Thyroid gland (tissue), 4 donors: Measurements from ENCODE around the gene ZNRF1.

Experiments
- CTCF ChIP-seq, 6 experiments: fragments of 200-600 bp in 3 of 6; fragments of 450-650 bp in 3 of 6; sonication (generic) in 3 of 6; IDR thresholded peaks; one replicate each; pipeline ENCODE4 v1.5.1; 2016 to 2019; ENCODE audit warnings: antibody characterized with exemption in 6 of 6, mild to moderate bottlenecking in 2 of 6, inconsistent platforms in 1 of 6, moderate library complexity in 1 of 6
- POLR2A ChIP-seq, 2 donors: fragments of 450-650 bp; IDR thresholded peaks; one replicate each; pipeline ENCODE4 v1.6.1; 2017; ENCODE audit warnings: antibody characterized with exemption in 2 of 2, mild to moderate bottlenecking in 2 of 2, moderate library complexity in 1 of 2

GRCh38 chr16:74951206-74951605 is 47.6 kb upstream of the ZNRF1 start:
- TF ChIP-seq POLR2A (IDR thresholded peaks at IDR 0.05) (no peak), CTCF (IDR thresholded peaks at IDR 0.05) (no peak)
